SU-DHL-6 (cell line): ENCODE data around the gene DOCK1.

ENCODE experiments used
- CTCF ChIP-seq: fragments of 200-600 bp; sonication (generic); IDR thresholded peaks from one replicate; pipeline ENCODE4 v1.5.1; 2017; ENCODE audit warnings: antibody characterized with exemption, mild to moderate bottlenecking, low read length, moderate library complexity; ENCODE audit not compliant: insufficient read depth, poor library complexity, severe bottlenecking
- EZH2phosphoT487 ChIP-seq: fragments of 200-600 bp; sonication (generic), shearing (Covaris generic); conservative IDR thresholded peaks from 2 replicates; pipeline ENCODE4 v1.6.1; 2018; ENCODE audit warnings: mild to moderate bottlenecking, antibody characterized with exemption, low read length, moderate library complexity, mixed read lengths

- TF ChIP-seq EZH2phosphoT487 (no peak), CTCF (no peak)
These were observed 337.7 kb downstream of the DOCK1 start for GRCh38 chr10:127242914-127243313.
